NCI-H2227 (cell line): ENCODE data around the gene KIF26B.
"Not testable (repeated sequence)": the region's sequence is repeated elsewhere in the genome, so short reads cannot be mapped to it uniquely, and the experiment has no call there.

ENCODE experiments used
- DNase-seq: peaks from one replicate; lab custom pipeline; 2025; ENCODE audit not compliant: unreplicated experiment; lab: John Stamatoyannopoulos, UW

KIF26B gene

GRCh38 chr1:245154429-245155271, at the start of gene KIF26B:
KIF26B (plus strand) TSS chr1:245154985; CDS start chr1:245155425, 440 bp downstream.
- peak; percentile 81 for DNase-seq

- no peak for DNase-seq
These were observed 49.7 kb upstream of the KIF26B start for GRCh38 chr1:245105042-245105441.

GRCh38 chr1:245105815-245106410, 48.9 kb upstream of the KIF26B start:
- no peak for DNase-seq

GRCh38 chr1:245107776-245108114, 47.0 kb upstream of the KIF26B start:
- no peak for DNase-seq

GRCh38 chr1:245108246-245108645, 46.5 kb upstream of the KIF26B start:
- no peak for DNase-seq

GRCh38 chr1:245108909-245109308, 45.9 kb upstream of the KIF26B start:
- DNase-seq = no peak

GRCh38 chr1:245110406-245110805, 44.4 kb upstream of the KIF26B start:
- no peak for DNase-seq

- no peak for DNase-seq
These were observed 43.7 kb upstream of the KIF26B start for GRCh38 chr1:245111073-245111472.

- DNase-seq = no peak
These were observed 41.1 kb upstream of the KIF26B start for GRCh38 chr1:245113649-245114048.

- no peak for DNase-seq
These were observed 38.7 kb upstream of the KIF26B start for GRCh38 chr1:245116131-245116530.

GRCh38 chr1:245116751-245117150, 38.0 kb upstream of the KIF26B start:
- DNase-seq = no peak

GRCh38 chr1:245118066-245118465, 36.7 kb upstream of the KIF26B start:
- no peak for DNase-seq

GRCh38 chr1:245118806-245119205, 36.0 kb upstream of the KIF26B start:
- no peak for DNase-seq

- DNase-seq = no peak
These were observed 33.3 kb upstream of the KIF26B start for GRCh38 chr1:245121523-245121922.

GRCh38 chr1:245124241-245124640, 30.5 kb upstream of the KIF26B start:
- no peak for DNase-seq

GRCh38 chr1:245124644-245125043, 30.1 kb upstream of the KIF26B start:
- DNase-seq = no peak

- DNase-seq = no peak
These were observed 28.3 kb upstream of the KIF26B start for GRCh38 chr1:245126530-245126929.

GRCh38 chr1:245128381-245129101, 26.2 kb upstream of the KIF26B start:
- DNase-seq = no peak

- peak; percentile 62 for DNase-seq
These were observed 25.2 kb upstream of the KIF26B start for GRCh38 chr1:245129319-245130240.

- not testable (repeated sequence) for DNase-seq
These were observed 24.3 kb upstream of the KIF26B start for GRCh38 chr1:245130281-245131025.
